ENCODE data around the gene DNER.

DNER gene

DNA sequence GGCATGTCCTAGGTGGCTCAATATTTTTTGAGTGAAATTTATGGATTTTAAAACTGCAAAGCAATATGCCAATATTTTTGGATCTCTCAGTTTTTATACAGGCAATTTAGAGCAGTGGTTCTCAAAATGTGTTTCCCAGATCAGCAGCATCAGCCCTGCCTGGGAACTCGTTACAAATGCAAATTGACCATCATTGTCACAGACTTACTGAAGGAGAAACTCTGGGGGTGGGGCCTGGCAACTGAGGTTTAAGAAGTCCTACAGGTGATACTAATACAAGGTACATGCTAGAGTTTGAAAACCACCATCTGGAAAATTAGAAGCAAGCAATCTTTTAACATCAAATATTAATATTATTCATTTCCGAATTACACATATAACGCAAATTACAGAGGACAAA lies 227.7 kb downstream of the DNER start:
- WGBS, 2 experiments = 67 to 69% methylated on average over 3 of the region's 3 CpGs
- Histone ChIP-seq H3K9me3 (ENCODE audit: control insufficient read depth, low read length) (no peaks in the 10 kb centered on the region), H3K4me1 (ENCODE audit: control insufficient read depth, insufficient read depth, low read length) (peaks cover 4% of the 10 kb centered on the region), H3K27me3 (ENCODE audit: control insufficient read depth, insufficient read depth, low read length, poor library complexity, severe bottlenecking) (no peaks in the 10 kb centered on the region), H3K27ac (ENCODE audit: insufficient read depth, low read depth, low read length, poor library complexity, severe bottlenecking) (no peak overlapping the region), H3K4me3 (ENCODE audit: insufficient read depth, low read depth, low read length) (no peak overlapping the region), H3K36me3 (ENCODE audit: control insufficient read depth, insufficient read depth, low read length) (no peaks in the 10 kb centered on the region)

DNA sequence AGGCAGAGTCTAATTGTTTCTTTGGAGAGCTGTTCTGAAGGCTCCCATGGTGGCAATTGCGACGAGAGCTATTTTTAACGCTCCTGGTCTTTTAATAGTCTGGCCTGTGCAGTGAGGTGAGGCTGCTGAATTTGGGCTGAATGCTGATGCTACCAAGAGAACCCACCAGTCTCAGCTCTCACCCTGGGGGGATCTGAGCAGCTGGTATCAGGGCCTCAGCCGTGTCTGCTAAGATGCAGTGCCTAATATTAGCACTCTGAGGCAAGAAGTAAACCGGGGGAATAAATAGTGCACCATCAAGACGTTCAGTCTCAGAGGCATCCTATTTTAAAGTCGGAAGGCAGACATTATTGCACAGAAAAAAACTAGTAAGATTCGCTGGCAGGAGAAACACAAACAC lies 228.5 kb downstream of the DNER start:
- 72 to 75% methylated on average over 8 of the region's 8 CpGs for WGBS, 2 experiments
- H3K36me3 ChIP-seq (ENCODE audit: control insufficient read depth, insufficient read depth, low read length) = no peaks in the 10 kb centered on the region
- no peaks in the 10 kb centered on the region for H3K9me3 ChIP-seq (ENCODE audit: control insufficient read depth, low read length)
- peaks cover 4% of the 10 kb centered on the region for H3K4me1 ChIP-seq (ENCODE audit: control insufficient read depth, insufficient read depth, low read length)
- H3K27ac ChIP-seq (ENCODE audit: insufficient read depth, low read depth, low read length, poor library complexity, severe bottlenecking) = no peak overlapping the region
- H3K4me3 ChIP-seq (ENCODE audit: insufficient read depth, low read depth, low read length) = no peak overlapping the region
- no peaks in the 10 kb centered on the region for H3K27me3 ChIP-seq (ENCODE audit: control insufficient read depth, insufficient read depth, low read length, poor library complexity, severe bottlenecking)

DNA sequence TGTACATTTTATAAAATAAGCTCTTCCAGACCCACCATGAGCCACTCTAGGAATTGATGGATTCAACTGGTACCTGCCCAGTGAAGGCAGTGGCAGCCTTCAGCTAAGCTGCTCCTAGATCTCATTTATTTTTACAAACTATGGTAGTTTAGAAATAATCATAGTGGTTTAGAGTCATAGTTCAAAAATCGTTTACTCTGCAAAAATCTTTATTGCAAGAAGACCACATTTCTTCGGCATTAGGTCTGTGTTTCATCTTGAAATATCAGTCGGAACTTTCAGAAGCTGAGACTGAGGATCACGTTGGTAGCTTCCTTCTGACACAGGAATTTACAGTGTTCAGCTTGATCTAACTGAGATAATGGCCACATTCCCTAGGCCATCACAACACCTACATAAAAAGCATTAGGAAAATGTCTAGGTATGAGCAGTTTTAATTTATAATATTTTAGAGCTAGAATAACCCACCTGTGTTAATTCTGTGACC lies 237.0 kb downstream of the DNER start:
- Histone ChIP-seq H3K36me3 (ENCODE audit: control insufficient read depth, insufficient read depth, low read length) (no peaks in the 10 kb centered on the region), H3K27me3 (ENCODE audit: control insufficient read depth, insufficient read depth, low read length, poor library complexity, severe bottlenecking) (no peaks in the 10 kb centered on the region), H3K9me3 (ENCODE audit: control insufficient read depth, low read length) (no peaks in the 10 kb centered on the region), H3K27ac (ENCODE audit: insufficient read depth, low read depth, low read length, poor library complexity, severe bottlenecking) (no peak overlapping the region), H3K4me3 (ENCODE audit: insufficient read depth, low read depth, low read length) (no peak overlapping the region), H3K4me1 (ENCODE audit: control insufficient read depth, insufficient read depth, low read length) (no peaks in the 10 kb centered on the region)
- 92 to 95% methylated on average over 4 of the region's 4 CpGs for WGBS, 2 experiments

DNA sequence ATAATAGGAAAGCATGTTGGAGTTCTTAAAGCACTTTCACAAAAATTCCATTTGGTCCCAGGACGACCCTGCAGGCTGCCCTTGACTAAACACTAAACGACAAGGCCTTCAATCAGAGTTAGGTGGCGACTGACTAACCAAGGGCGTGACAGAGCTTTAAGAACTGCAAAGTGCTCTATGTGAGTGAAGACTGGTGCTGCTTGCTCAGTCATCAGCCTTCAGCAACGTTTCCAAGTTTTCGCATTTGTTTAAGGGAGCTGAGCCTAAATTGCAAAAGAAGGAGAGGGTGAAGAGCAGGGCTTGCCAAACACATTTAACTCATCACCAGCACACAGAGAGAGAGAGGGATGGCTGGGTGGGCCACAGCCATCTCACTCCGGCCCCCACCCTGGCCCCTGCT lies 238.6 kb downstream of the DNER start:
- no peaks in the 10 kb centered on the region for H3K4me1 ChIP-seq (ENCODE audit: control insufficient read depth, insufficient read depth, low read length)
- H3K9me3 ChIP-seq (ENCODE audit: control insufficient read depth, low read length) = no peaks in the 10 kb centered on the region
- no peaks in the 10 kb centered on the region for H3K27me3 ChIP-seq (ENCODE audit: control insufficient read depth, insufficient read depth, low read length, poor library complexity, severe bottlenecking)
- no peaks in the 10 kb centered on the region for H3K36me3 ChIP-seq (ENCODE audit: control insufficient read depth, insufficient read depth, low read length)
- WGBS, 2 experiments = 63 to 67% methylated on average over 7 of the region's 7 CpGs
- no peak overlapping the region for H3K27ac ChIP-seq (ENCODE audit: insufficient read depth, low read depth, low read length, poor library complexity, severe bottlenecking)
- no peak overlapping the region for H3K4me3 ChIP-seq (ENCODE audit: insufficient read depth, low read depth, low read length)

DNA sequence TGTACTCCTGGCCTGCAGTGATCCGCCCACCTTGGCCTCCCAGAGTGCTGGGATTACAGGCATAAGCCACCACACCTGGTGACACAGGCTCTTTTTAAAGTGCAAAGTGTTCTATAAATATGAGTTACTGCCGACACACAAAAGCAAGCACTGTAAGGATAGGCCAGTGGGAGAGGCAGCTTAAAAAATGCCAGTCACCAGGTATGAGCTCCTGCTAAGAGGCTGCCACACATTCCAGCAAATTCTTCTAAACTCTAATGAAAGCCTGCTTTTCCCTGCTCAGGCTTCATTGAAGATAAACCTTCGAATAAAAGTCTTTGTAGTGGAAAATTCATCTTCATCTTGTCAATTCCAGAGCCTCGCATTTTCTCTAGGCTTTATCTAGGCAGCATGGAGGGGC lies 240.2 kb downstream of the DNER start:
- Histone ChIP-seq H3K9me3 (ENCODE audit: control insufficient read depth, low read length) (no peaks in the 10 kb centered on the region), H3K36me3 (ENCODE audit: control insufficient read depth, insufficient read depth, low read length) (no peaks in the 10 kb centered on the region), H3K4me3 (ENCODE audit: insufficient read depth, low read depth, low read length) (no peak overlapping the region), H3K27ac (ENCODE audit: insufficient read depth, low read depth, low read length, poor library complexity, severe bottlenecking) (no peak overlapping the region), H3K27me3 (ENCODE audit: control insufficient read depth, insufficient read depth, low read length, poor library complexity, severe bottlenecking) (no peaks in the 10 kb centered on the region), H3K4me1 (ENCODE audit: control insufficient read depth, insufficient read depth, low read length) (no peaks in the 10 kb centered on the region)
- WGBS, 2 experiments = 84 to 87% methylated on average over 4 of the region's 4 CpGs

DNA sequence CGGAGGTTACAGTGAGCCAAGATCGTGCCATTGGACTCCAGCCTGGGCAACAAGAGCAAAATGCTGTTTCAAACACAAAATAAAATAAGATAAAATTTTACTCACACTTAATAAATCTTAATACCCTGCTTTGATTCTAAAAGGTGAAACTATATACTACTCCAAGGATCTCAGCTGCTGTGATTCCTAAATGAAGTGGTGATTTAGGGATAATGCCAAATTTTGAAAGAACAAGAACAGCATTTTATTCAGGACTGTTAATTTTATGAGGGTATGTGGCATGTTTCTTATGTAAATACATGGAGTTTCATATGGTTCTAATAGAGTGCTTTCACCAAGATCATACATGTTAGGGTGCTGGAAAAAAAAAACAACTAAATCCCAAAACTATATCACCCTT lies 243.6 kb downstream of the DNER start:
- H3K36me3 ChIP-seq (ENCODE audit: control insufficient read depth, insufficient read depth, low read length) = no peaks in the 10 kb centered on the region
- no peak overlapping the region for H3K4me3 ChIP-seq (ENCODE audit: insufficient read depth, low read depth, low read length)
- H3K27ac ChIP-seq (ENCODE audit: insufficient read depth, low read depth, low read length, poor library complexity, severe bottlenecking) = no peak overlapping the region
- no peaks in the 10 kb centered on the region for H3K9me3 ChIP-seq (ENCODE audit: control insufficient read depth, low read length)
- H3K27me3 ChIP-seq (ENCODE audit: control insufficient read depth, insufficient read depth, low read length, poor library complexity, severe bottlenecking) = no peaks in the 10 kb centered on the region
- WGBS, 2 experiments = 91 to 96% methylated on average over 2 of the region's 2 CpGs
- H3K4me1 ChIP-seq (ENCODE audit: control insufficient read depth, insufficient read depth, low read length) = no peaks in the 10 kb centered on the region

DNA sequence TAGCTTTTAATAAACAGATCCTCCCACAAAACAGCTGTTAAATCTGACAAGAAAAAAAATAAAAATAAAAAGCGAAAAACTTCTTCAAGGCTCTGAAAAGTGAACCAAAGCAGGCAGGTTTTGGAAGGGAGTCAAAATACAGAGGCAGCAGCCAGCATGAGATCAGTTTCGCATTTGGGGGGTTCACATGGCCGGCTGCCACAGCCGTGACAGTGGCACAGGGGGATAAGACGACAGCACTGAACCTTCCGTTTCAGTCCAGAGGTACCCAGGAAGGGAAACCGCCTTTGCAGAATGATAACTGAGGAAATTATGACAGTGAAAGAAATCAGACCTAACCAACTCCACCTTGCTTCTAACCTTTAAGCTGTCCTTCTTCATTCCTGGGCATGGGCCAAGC lies 246.6 kb downstream of the DNER start:
- no peaks in the 10 kb centered on the region for H3K9me3 ChIP-seq (ENCODE audit: control insufficient read depth, low read length)
- WGBS, 2 experiments = 92 to 94% methylated on average over 7 of the region's 7 CpGs
- H3K4me1 ChIP-seq (ENCODE audit: control insufficient read depth, insufficient read depth, low read length) = no peaks in the 10 kb centered on the region
- H3K27ac ChIP-seq (ENCODE audit: insufficient read depth, low read depth, low read length, poor library complexity, severe bottlenecking) = no peak overlapping the region
- no peak overlapping the region for H3K4me3 ChIP-seq (ENCODE audit: insufficient read depth, low read depth, low read length)
- H3K36me3 ChIP-seq (ENCODE audit: control insufficient read depth, insufficient read depth, low read length) = no peaks in the 10 kb centered on the region
- no peaks in the 10 kb centered on the region for H3K27me3 ChIP-seq (ENCODE audit: control insufficient read depth, insufficient read depth, low read length, poor library complexity, severe bottlenecking)

DNA sequence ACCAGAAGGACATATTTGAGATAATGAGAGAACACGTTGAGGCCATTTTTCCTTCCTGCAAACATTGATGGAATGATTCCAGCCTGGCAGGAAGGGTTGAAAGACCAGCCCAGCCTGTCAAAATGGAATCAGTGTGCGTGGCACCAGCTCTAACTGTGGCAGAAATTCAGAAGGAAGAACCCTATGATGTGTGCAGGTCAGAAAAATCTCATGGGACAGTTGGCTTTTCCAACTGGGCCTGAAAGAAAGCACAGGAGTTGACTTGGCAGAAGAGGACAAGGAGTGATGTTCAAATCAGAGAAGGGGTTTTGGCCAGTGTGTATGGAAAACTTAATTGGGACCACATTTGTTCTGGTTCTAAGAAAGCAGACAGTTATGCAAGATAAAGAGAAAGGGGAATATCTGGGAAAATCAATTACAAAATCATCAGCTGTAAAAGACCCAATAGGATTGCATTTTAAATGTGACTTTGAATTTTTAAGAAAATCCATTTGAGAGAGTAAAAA lies 250.5 kb downstream of the DNER start:
- Histone ChIP-seq H3K4me3 (ENCODE audit: insufficient read depth, low read depth, low read length) (no peak overlapping the region), H3K36me3 (ENCODE audit: control insufficient read depth, insufficient read depth, low read length) (no peaks in the 10 kb centered on the region), H3K4me1 (ENCODE audit: control insufficient read depth, insufficient read depth, low read length) (no peaks in the 10 kb centered on the region), H3K27me3 (ENCODE audit: control insufficient read depth, insufficient read depth, low read length, poor library complexity, severe bottlenecking) (no peaks in the 10 kb centered on the region), H3K27ac (ENCODE audit: insufficient read depth, low read depth, low read length, poor library complexity, severe bottlenecking) (no peak overlapping the region), H3K9me3 (ENCODE audit: control insufficient read depth, low read length) (no peaks in the 10 kb centered on the region)
- 48 to 100% methylated on average over 1 to 2 of the region's 2 CpGs for WGBS, 2 experiments

DNA sequence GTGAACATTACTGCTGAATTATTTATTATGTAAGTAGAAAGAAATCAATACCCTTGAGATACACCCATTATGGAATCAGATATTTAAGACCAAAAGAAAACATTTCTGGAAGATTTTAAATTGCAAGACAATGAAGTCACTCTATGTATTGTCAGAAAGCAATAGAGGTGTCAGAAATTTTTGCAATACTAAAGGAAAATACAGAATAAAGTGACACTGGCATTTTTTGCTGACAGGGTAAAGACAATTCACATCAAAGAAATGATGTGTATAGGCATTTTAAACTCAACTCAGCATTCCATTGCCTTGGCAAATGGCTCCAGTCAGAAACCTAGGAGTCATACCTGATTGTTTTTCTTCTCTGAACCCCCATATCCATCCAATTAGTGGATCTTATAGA lies 252.2 kb downstream of the DNER start:
- no peak overlapping the region for H3K4me3 ChIP-seq (ENCODE audit: insufficient read depth, low read depth, low read length)
- H3K9me3 ChIP-seq (ENCODE audit: control insufficient read depth, low read length) = no peaks in the 10 kb centered on the region
- no peaks in the 10 kb centered on the region for H3K36me3 ChIP-seq (ENCODE audit: control insufficient read depth, insufficient read depth, low read length)

DNA sequence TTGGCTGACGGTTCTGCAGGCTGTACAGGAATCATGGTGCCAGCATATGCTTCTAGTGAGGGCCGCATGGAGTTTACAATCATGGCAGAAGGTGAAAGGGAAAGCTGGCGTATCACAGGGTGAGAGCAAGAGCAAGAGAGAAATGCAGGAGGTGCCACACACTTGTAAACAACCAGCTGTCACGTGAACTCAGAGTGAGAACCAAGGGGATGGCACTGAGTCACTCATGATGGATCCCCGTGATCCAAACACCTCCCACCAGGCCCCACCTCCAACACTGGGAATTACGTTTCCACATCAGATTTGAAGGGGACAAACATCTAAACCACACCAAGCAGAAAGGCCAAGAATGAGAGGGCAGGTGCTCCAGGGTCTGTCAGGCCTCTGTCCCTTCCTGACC lies 258.3 kb downstream of the DNER start:
- H3K27me3 ChIP-seq (ENCODE audit: control insufficient read depth, insufficient read depth, low read length, poor library complexity, severe bottlenecking) = no peaks in the 10 kb centered on the region
- no peaks in the 10 kb centered on the region for H3K36me3 ChIP-seq (ENCODE audit: control insufficient read depth, insufficient read depth, low read length)
- no peak overlapping the region for H3K4me3 ChIP-seq (ENCODE audit: insufficient read depth, low read depth, low read length)
- no peaks in the 10 kb centered on the region for H3K9me3 ChIP-seq (ENCODE audit: control insufficient read depth, low read length)
- no peak overlapping the region for H3K27ac ChIP-seq (ENCODE audit: insufficient read depth, low read depth, low read length, poor library complexity, severe bottlenecking)
- WGBS, 2 experiments = 90 to 94% methylated on average over 6 of the region's 6 CpGs
- no peaks in the 10 kb centered on the region for H3K4me1 ChIP-seq (ENCODE audit: control insufficient read depth, insufficient read depth, low read length)

More for the DNA sequence above, 252.2 kb downstream of the DNER start:
- H3K4me1 ChIP-seq (ENCODE audit: control insufficient read depth, insufficient read depth, low read length) = no peaks in the 10 kb centered on the region
- no peaks in the 10 kb centered on the region for H3K27me3 ChIP-seq (ENCODE audit: control insufficient read depth, insufficient read depth, low read length, poor library complexity, severe bottlenecking)
- H3K27ac ChIP-seq (ENCODE audit: insufficient read depth, low read depth, low read length, poor library complexity, severe bottlenecking) = no peak overlapping the region

Data from ectodermal cell (in vitro differentiated cells).